Right forelimb (tissue), 1 donor: ENCODE measurements around the gene CCDC197.

Experiments used
- DNase-seq: peaks from one replicate; pipeline ENCODE4 v3.0.0-alpha.2; 2018

Gene CCDC197

GRCh38 chr14:94045101-94045500 is 48.0 kb downstream of the CCDC197 start:
- DNase-seq = no peak

- DNase-seq = no peak
Measured at GRCh38 chr14:94045563-94046345, 48.7 kb downstream of the CCDC197 start.

- no peak for DNase-seq
Measured at GRCh38 chr14:94046696-94047250, 49.7 kb downstream of the CCDC197 start.

DNA sequence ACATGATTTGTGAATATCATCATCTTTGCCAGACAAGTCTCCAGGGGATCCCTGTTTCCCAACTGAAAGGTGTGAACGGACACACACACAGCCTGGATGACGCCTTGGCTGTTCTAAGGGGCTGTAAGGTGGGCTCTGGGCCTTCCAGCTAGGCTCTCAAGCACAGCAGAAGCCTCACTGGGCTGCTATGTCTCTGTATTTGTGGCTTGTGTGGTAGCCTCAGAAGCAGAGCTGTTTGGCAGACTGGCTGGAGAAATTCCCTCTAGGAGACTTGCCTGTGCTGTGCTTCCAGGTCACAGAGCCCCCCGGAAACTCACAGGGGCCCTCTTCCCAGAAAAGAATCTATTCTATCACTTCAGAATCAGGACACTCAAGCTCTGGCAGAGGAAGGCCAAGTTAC is 50.5 kb downstream of the CCDC197 start:
- no peak for DNase-seq

GRCh38 chr14:94048691-94049624 is 51.9 kb downstream of the CCDC197 start:
- no peak for DNase-seq

GRCh38 chr14:94049625-94050023 is 52.5 kb downstream of the CCDC197 start:
- no peak for DNase-seq

- DNase-seq = no peak
Measured at GRCh38 chr14:94050231-94050880, 53.3 kb downstream of the CCDC197 start.

GRCh38 chr14:94051115-94051514 is 54.0 kb downstream of the CCDC197 start:
- no peak for DNase-seq

DNA sequence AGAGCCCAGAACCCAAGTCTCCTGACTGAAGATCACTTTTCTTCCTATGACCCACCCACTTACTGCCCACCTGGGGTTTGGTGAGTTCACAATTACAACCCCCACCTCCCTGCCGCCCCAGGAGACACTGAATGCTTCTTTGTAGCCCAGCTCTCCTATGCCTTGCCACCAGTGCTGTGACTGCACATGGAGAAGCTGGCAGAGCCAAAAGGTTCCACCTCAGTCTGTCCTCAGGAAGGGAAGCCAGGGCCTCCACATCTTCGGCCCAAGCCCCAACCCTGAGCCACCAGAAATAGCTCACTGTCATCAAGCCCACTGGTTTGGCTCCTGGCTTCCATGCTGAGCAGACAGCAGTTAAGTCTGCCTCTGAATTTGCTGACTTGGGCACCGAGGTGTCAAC is 54.7 kb downstream of the CCDC197 start:
- no peak for DNase-seq

DNA sequence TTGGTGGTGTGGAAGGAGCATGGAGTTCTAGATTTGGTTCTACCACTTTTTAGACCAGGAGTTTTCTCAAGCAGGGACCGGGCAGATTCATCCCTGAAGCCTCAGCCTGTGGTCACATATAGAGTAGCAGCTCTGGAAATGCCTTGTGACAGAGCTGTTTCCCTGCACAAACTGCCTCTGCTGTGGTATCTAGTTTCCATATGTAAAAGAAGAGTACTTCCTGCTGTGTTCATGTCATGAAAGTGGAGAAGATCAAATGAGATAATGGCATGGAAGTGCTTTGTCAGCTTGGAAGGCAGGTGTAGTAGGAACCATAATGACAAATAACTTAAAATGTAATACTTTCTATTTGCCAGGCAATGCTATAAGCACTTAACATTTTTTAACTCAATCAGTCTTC is 55.1 kb downstream of the CCDC197 start:
- no peak for DNase-seq

- DNase-seq = no peak
Measured at GRCh38 chr14:94052662-94053061, 55.6 kb downstream of the CCDC197 start.

DNA sequence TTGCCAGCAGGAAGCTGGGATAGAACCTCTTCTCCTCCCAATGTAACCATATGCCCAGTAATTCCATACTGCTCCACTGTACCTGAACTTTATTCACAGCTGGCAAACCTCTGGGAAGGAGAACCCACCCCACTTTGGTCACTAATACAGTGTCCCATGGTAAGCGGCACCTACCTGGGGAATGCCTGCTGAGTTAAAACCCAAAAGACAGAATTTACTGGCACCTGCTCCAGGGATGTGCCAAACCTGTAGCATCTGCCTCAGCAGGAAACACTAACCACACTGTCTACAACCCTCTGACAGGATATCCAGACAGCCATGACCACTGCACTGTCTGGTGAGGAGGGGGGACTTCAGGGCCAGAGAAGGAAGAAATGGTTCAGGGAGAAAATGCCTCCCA is 57.3 kb downstream of the CCDC197 start:
- DNase-seq = no peak

- DNase-seq = no peak
Measured at GRCh38 chr14:94054936-94055335, 57.8 kb downstream of the CCDC197 start.

DNA sequence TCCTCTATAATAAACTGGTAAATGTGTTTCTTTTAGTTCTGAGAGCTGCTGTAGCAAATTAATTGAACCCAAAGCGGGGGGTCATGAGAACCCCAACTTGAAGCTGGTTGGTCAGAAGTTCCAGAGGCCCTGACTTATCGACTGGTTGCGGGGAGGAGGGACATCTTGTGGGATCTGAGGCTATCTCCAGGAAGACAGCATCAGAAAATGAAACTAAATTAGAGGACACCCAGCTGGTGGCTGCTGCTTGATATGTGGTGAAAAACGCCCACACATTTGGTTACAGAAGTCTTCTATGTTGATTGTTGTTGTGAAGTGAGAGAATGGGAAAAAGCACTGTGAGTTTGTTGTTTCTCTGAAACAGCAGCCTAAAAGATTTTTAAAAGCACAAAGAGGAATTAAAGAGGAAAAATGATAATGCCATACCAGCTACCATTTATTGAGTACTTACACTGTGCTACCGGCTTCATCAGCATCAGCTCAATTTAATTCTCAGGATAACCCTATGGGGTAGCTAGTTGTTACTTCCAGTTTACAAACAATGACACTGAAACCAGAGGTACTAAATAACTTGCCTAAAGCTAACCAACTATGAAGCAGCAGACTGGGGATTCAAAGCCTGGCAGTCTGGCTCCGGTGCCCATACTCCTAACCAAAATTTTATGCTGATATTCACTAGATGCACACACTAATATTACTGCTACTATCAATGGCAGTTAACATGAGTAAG is 59.6 kb downstream of the CCDC197 start:
- DNase-seq = no peak

GRCh38 chr14:94058128-94058673 is 61.1 kb downstream of the CCDC197 start:
- DNase-seq = no peak
